ENCODE data around the gene USE1.

Gene USE1

DNA sequence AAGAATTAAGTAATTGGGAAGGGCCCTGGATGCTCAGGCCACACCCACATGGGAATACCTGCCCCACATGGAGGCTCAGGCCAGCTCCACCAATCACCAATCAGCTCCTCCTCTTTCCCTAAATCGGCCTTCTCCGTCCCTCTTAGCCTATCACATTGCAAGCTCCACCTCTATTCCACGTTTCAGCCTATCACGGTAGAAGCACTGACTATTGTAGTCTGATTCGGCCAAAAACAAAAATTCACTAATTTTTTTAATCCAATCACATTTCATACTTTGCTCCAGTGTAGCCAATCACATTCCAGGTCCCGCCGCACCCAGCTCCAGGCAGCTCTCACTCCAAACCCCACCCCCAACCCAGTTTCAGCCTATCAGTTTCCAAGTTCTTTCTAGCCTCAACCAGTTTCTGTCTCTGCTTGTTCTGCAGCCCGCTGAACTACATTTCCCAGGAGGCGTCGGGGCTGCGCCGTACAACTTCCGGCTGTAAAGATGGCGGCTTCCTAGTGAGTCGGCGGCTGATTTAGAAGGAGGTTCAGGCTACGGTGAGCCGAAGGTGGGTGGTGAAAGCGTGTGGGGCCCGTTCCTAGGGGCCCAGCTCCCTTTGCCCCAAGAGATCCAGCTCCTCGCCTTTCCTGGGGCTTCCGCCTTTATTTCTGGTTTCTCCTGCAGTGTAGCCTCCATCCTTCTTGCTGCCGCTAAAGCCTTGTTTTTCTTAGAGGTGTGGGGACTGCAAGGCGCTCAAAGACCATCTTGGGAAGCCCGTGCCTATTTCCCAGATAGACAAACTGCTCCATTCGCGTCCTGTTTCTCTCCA lies 52.0 kb downstream of the USE1 start, which contains the start of gene BABAM1:
Gene BABAM1, plus strand, starts transcription at position 469 of the 814 bp plus-strand sequence. CDS start 1,364 bp downstream, outside the sequence.
- Histone ChIP-seq H3F3A (ENCODE audit: insufficient read depth) (peaks cover 13% of the 10 kb centered on the region), H4K20me1 (ENCODE audit: low read depth, low read length) (no peaks in the 10 kb centered on the region), H3K36me3 (ENCODE audit: low read length) (no peaks in the 10 kb centered on the region), H3K4me2 (ENCODE audit: low read depth, low read length, poor library complexity, severe bottlenecking) (peak within 1 kb of the TSS; percentile 97), H3K9ac (ENCODE audit: low read length) (peak within 1 kb of the TSS; percentile 79), H3K27me3 (ENCODE audit: low read length) (no peaks in the 10 kb centered on the region), H3K4me3 (ENCODE audit: insufficient read depth, low read length, poor library complexity, severe bottlenecking) (peak within 1 kb of the TSS; percentile 80), H3K27ac (ENCODE audit: low read depth, low read length) (peak within 1 kb of the TSS; percentile 98), H3K9me2 (replicated peaks; ENCODE audit: insufficient read depth, low read length) (no peaks in the 10 kb centered on the region), H2AFZ (ENCODE audit: low read depth, low read length, severe bottlenecking) (peak within 1 kb of the TSS; percentile 29), H3K9me3 (ENCODE audit: insufficient read depth, low read length) (no peaks in the 10 kb centered on the region), H3K79me2 (ENCODE audit: insufficient read depth, low read length) (peaks cover 12% of the 10 kb centered on the region; the same call in 1 of the 2 replicates)
- TF ChIP-seq CTCF (IDR thresholded peaks at IDR 0.05; ENCODE audit: insufficient read depth, low read length, poor library complexity, severe bottlenecking) = no peak
- TF ChIP-seq EZH2phosphoT487 (conservative IDR thresholded peaks at IDR 0.05; ENCODE audit: low read length) = no peak

DNA sequence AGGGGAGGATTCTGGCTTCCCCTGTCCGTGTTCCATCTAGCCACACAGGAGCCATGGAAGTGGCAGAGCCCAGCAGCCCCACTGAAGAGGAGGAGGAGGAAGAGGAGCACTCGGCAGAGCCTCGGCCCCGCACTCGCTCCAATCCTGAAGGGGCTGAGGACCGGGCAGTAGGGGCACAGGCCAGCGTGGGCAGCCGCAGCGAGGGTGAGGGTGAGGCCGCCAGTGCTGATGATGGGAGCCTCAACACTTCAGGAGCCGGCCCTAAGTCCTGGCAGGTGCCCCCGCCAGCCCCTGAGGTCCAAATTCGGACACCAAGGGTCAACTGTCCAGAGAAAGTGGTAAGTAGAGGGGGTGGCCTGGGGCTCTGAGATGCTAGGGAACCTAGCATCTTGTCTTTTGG lies 53.6 kb downstream of the USE1 start:
- Histone ChIP-seq H3F3A (ENCODE audit: insufficient read depth) (peaks cover 9% of the 10 kb centered on the region), H3K4me2 (ENCODE audit: low read depth, low read length, poor library complexity, severe bottlenecking) (no peak overlapping the region), H3K9me2 (replicated peaks; ENCODE audit: insufficient read depth, low read length) (no peaks in the 10 kb centered on the region), H4K20me1 (ENCODE audit: low read depth, low read length) (no peaks in the 10 kb centered on the region), H3K36me3 (ENCODE audit: low read length) (no peaks in the 10 kb centered on the region), H3K9ac (ENCODE audit: low read length) (peak overlapping the region; percentile 79; the same call in 1 of the 2 replicates), H3K27ac (ENCODE audit: low read depth, low read length) (no peak overlapping the region), H3K4me3 (ENCODE audit: insufficient read depth, low read length, poor library complexity, severe bottlenecking) (no peak overlapping the region), H2AFZ (ENCODE audit: low read depth, low read length, severe bottlenecking) (no peak overlapping the region), H3K27me3 (ENCODE audit: low read length) (no peaks in the 10 kb centered on the region), H3K9me3 (ENCODE audit: insufficient read depth, low read length) (no peaks in the 10 kb centered on the region), H3K79me2 (ENCODE audit: insufficient read depth, low read length) (peaks cover 12% of the 10 kb centered on the region; the same call in 1 of the 2 replicates)
- no peak for TF ChIP-seq CTCF (IDR thresholded peaks at IDR 0.05; ENCODE audit: insufficient read depth, low read length, poor library complexity, severe bottlenecking)
- TF ChIP-seq EZH2phosphoT487 (conservative IDR thresholded peaks at IDR 0.05; ENCODE audit: low read length) = no peak
